Astrocyte of the spinal cord (primary cell): ENCODE data around the gene TLK1.
"Not testable (repeated sequence)": the region's sequence is repeated elsewhere in the genome, so short reads cannot be mapped to it uniquely, and the experiment has no call there.

ENCODE experiments used
- DNase-seq: peaks from one replicate; pipeline ENCODE4 v3.0.0; 2011; ENCODE audit warnings: low read depth, low spot score
- H3K4me3 ChIP-seq: 2 replicates; pipeline ENCODE4 v1.5.1; 2011; ENCODE audit warnings: low read depth, mild to moderate bottlenecking, low read length, moderate library complexity
- CTCF ChIP-seq: IDR thresholded peaks from 2 replicates; pipeline ENCODE4 v1.5.1; 2012; ENCODE audit warnings: low read depth, mild to moderate bottlenecking, low read length, inconsistent platforms
- in situ Hi-C: cut with HindIII; loops from 2 replicates; pipeline ENCODE4 v1.10.0; 2017; ENCODE audit warnings: low sequenced_read_pairs

TLK1 gene

GRCh38 chr2:171163261-171163660 lies 2.6 kb upstream of the TLK1 start:
- in situ Hi-C loops: no loop called here
- H3K4me3 ChIP-seq: no peak overlapping the region
- no peak for TF ChIP-seq CTCF
- DNase-seq: no peak

- in situ Hi-C loops, DNase-seq, H3K4me3 ChIP-seq: not testable (repeated sequence)
Observed at GRCh38 chr2:171162522-171163197, 2.0 kb upstream of the TLK1 start.

GRCh38 chr2:171160956-171161740 lies 455 bp upstream of the TLK1 start:
- no peak for TF ChIP-seq CTCF
- in situ Hi-C loops: no loop called here

GRCh38 chr2:171159372-171160118 lies 1.1 kb downstream of the TLK1 start:
- H3K4me3 ChIP-seq: peak overlapping the region; percentile 89
- peak; percentile 73 for TF ChIP-seq CTCF
- in situ Hi-C loops: no loop called here
- DNase-seq: peak; percentile 78

More at GRCh38 chr2:171160956-171161740, 455 bp upstream of the TLK1 start:
- DNase-seq: peak; percentile 65
- peak overlapping the region; percentile 89 for H3K4me3 ChIP-seq

- TF ChIP-seq CTCF: no peak
- in situ Hi-C loops: no loop called here
- peak overlapping the region; percentile 89 for H3K4me3 ChIP-seq
Observed at GRCh38 chr2:171158790-171159371, 1.8 kb downstream of the TLK1 start.

GRCh38 chr2:171158036-171158789 lies 2.5 kb downstream of the TLK1 start:
- in situ Hi-C loops: no loop called here
- no peak for TF ChIP-seq CTCF
- H3K4me3 ChIP-seq: peak overlapping the region; percentile 89
- DNase-seq: no peak

More at GRCh38 chr2:171158790-171159371, 1.8 kb downstream of the TLK1 start:
- DNase-seq: no peak
